AG09309 (cell line): Measurements from ENCODE around the gene PSMC3.

Source experiments
- DNase-seq: peaks from one replicate; pipeline ENCODE4 v3.0.0-alpha.2; 2010; ENCODE audit warnings: low read depth
- H3K4me3 ChIP-seq: 2 replicates; pipeline ENCODE4 v1.5.1; 2011; ENCODE audit warnings: mild to moderate bottlenecking, low read depth, low read length, moderate library complexity; ENCODE audit not compliant: control insufficient read depth
- CTCF ChIP-seq: IDR thresholded peaks from 2 replicates; pipeline ENCODE4 v1.5.1; 2011; ENCODE audit warnings: mild to moderate bottlenecking, low read depth, low read length, inconsistent platforms; ENCODE audit not compliant: insufficient read depth, control insufficient read depth; ENCODE audit errors: missing control alignments

PSMC3 gene

GRCh38 chr11:47437746-47438418, 11.6 kb upstream of the PSMC3 start:
- TF ChIP-seq CTCF = no peak
- no peak for DNase-seq

GRCh38 chr11:47437218-47437745, 11.0 kb upstream of the PSMC3 start:
- DNase-seq = no peak
- H3K4me3 ChIP-seq = no peak overlapping the region
- no peak for TF ChIP-seq CTCF

More at GRCh38 chr11:47437746-47438418, 11.6 kb upstream of the PSMC3 start:
- H3K4me3 ChIP-seq = no peak overlapping the region

- H3K4me3 ChIP-seq = no peak overlapping the region
- TF ChIP-seq CTCF = no peak
- DNase-seq = no peak
These were observed 10.5 kb upstream of the PSMC3 start for GRCh38 chr11:47436726-47437125.

GRCh38 chr11:47435687-47436086, 9.4 kb upstream of the PSMC3 start:
- H3K4me3 ChIP-seq = no peak overlapping the region
- TF ChIP-seq CTCF = no peak
- no peak for DNase-seq

- TF ChIP-seq CTCF = no peak
- no peak overlapping the region for H3K4me3 ChIP-seq
- peak; percentile 73 for DNase-seq
These were observed 8.0 kb upstream of the PSMC3 start for GRCh38 chr11:47434011-47434786.

- DNase-seq = peak; percentile 52
- TF ChIP-seq CTCF = no peak
- no peak overlapping the region for H3K4me3 ChIP-seq
These were observed 6.9 kb upstream of the PSMC3 start for GRCh38 chr11:47433157-47433556.
